Colon (tissue), 2 donors: ENCODE measurements around the gene IER3.

Experiments used
- FAIRE-seq: peaks from 2 replicates; lab custom pipeline; 2012; peaks lifted over from hg19 to GRCh38; lab: Jason Lieb, UNC
- donor health status: control.
- donor health status: control.

Gene IER3

GRCh38 chr6:30747902-30748769 is 3.8 kb upstream of the IER3 start:
- FAIRE-seq: no peak

GRCh38 chr6:30747300-30747687 is 2.9 kb upstream of the IER3 start:
- no peak for FAIRE-seq

- no peak for FAIRE-seq
Measured at GRCh38 chr6:30743099-30744053, 971 bp downstream of the IER3 start.

GRCh38 chr6:30742316-30743098 is 1.8 kb downstream of the IER3 start, which contains the start of gene FLOT1:
Gene FLOT1 (minus strand): TSS chr6:30742687. CDS start chr6:30742189, 498 bp downstream.
- no peak for FAIRE-seq

- no peak for FAIRE-seq
Measured at GRCh38 chr6:30741789-30742315, 2.5 kb downstream of the IER3 start.

- FAIRE-seq: no peak
Measured at GRCh38 chr6:30741063-30741779, 3.1 kb downstream of the IER3 start.

GRCh38 chr6:30740540-30740870 is 3.8 kb downstream of the IER3 start:
- FAIRE-seq: no peak

- no peak for FAIRE-seq
Measured at GRCh38 chr6:30738532-30738931, 5.8 kb downstream of the IER3 start.

- FAIRE-seq: no peak
Measured at GRCh38 chr6:30735668-30736314, 8.6 kb downstream of the IER3 start.

GRCh38 chr6:30732237-30732943 is 12.0 kb downstream of the IER3 start:
- FAIRE-seq: no peak

GRCh38 chr6:30730601-30731435 is 13.5 kb downstream of the IER3 start:
- no peak for FAIRE-seq

GRCh38 chr6:30727920-30728553 is 16.3 kb downstream of the IER3 start:
- no peak for FAIRE-seq

GRCh38 chr6:30726506-30727413 is 17.6 kb downstream of the IER3 start:
- no peak for FAIRE-seq

- FAIRE-seq: no peak
Measured at GRCh38 chr6:30725713-30726505, 18.4 kb downstream of the IER3 start.

- FAIRE-seq: no peak
Measured at GRCh38 chr6:30724906-30725667, 19.3 kb downstream of the IER3 start.
